ENCODE data around the gene ONECUT1. TPM values are rescaled to one million over a fixed set of nuclear protein-coding genes. Genes with fewer than 3 reads are reported as not detected.

Gene ONECUT1
- polyA plus RNA-seq (2011; rRNA removed) (0.05 and 0.25 TPM in 2 replicates), polyA plus RNA-seq (2017; fragmentation: RNase III; extraction: RNeasy Plus Mini Kit Qiagen cat#74134 plus additional on column Dnase treatment) (0.36 to 0.42 TPM (median 0.37 TPM) in 3 replicates), polyA minus RNA-seq (2011; rRNA and poly(A)+ RNA removed) (0.68 and 0.74 TPM in 2 replicates)
- polyA plus RNA-seq (2012; cell fraction: cytosol; rRNA removed): 0.05 and 0.11 TPM in 2 replicates
- polyA plus RNA-seq (2012; cell fraction: nucleus; rRNA removed): 0.07 and 0.09 TPM in 2 replicates

GRCh38 chr15:52790169-52790708, at the start of gene ONECUT1:
Gene ONECUT1, minus strand, starts transcription at chr15:52790336. Its CDS starts 452 bp downstream, at chr15:52789884.
- H3K4me2 ChIP-seq: peak within 1 kb of the TSS; percentile 84
- CTCF ChIA-PET: interaction anchor here (1.1 to 2.1 kb wide), 5 partner anchors 8 to 409 kb away, joined by 3 to 6 read pairs (median 5); no protein-coding TSS in a partner anchor
- no peak for FAIRE-seq

DNA sequence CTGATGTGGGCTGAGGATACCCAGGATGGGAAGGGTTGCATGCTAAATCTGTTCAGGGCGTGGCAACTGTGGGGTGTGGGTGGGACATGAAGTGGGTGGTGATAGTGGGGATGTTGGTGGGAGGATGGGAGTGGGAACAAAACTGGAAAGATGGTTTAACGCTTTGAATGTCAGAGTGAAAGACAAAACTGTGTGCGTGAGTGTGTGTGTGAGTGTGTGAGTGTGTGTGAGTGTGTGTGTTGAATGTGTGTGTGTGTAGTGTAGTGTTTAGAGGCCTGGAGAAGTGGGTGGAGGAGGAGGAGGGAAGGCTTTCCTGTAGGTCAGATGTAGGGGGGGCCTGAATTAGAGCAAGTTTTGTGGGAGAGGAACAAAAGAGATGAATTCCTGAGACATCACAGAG, 44.2 kb upstream of the ONECUT1 start:
- DNase-seq (ENCODE audit: low read depth in 1 of 2, low spot score in 1 of 2): no peak
- Histone ChIP-seq H3K4me1 (no peaks in the 10 kb centered on the region), H3K4me2 (no peak overlapping the region), H3K27ac (no peak overlapping the region), H3K9me3 (peaks cover 6% of the 10 kb centered on the region; the same call in 1 of the 3 replicates), H3K4me3 (no peak overlapping the region)
- 52% methylated on average over 3 of the region's 3 CpGs for WGBS (ENCODE audit: missing lambda C conversion rate)
- CTCF ChIA-PET: no interaction called here
- POLR2A ChIA-PET: no interaction called here
- no peak for ATAC-seq
- FAIRE-seq: no peak
- no peak for TF ChIP-seq CBX2 (IDR thresholded peaks at IDR 0.05; ENCODE audit: borderline replicate concordance, low read depth)
- TF ChIP-seq EHMT2 (IDR thresholded peaks at IDR 0.05; ENCODE audit: low read depth): no peak
- no peak for TF ChIP-seq POLR2A (IDR thresholded peaks at IDR 0.05; ENCODE audit: low read length)
- TF ChIP-seq NPAS2 (CRISPR knock-in tag; IDR thresholded peaks at IDR 0.05; ENCODE audit: borderline replicate concordance): no peak
- TF ChIP-seq KDM5A (IDR thresholded peaks at IDR 0.05): no peak
- no peak for TF ChIP-seq SREBF2 (IDR thresholded peaks at IDR 0.05)
- TF ChIP-seq NR3C1 (IDR thresholded peaks at IDR 0.05): no peak
- TF ChIP-seq HDAC2 (IDR thresholded peaks at IDR 0.05): no peak
- no peak for TF ChIP-seq BHLHE40 (IDR thresholded peaks at IDR 0.05; ENCODE audit: low read depth, low read length)
- no peak for TF ChIP-seq FOSB (CRISPR knock-in tag; IDR thresholded peaks at IDR 0.05)
- no peak for TF ChIP-seq TFCP2L1 (CRISPR knock-in tag; IDR thresholded peaks at IDR 0.05)
- TF ChIP-seq HES2 (IDR thresholded peaks at IDR 0.05): no peak
- no peak for TF ChIP-seq RAD21 (conservative IDR thresholded peaks at IDR 0.05 in 1 of 2, IDR thresholded peaks at IDR 0.05 in 1 of 2)
- no peak for TF ChIP-seq REST (IDR thresholded peaks at IDR 0.05)
- no peak for TF ChIP-seq RCOR1 (IDR thresholded peaks at IDR 0.05; ENCODE audit: low read depth, low read length)
- TF ChIP-seq NFE2L2 (conservative IDR thresholded peaks at IDR 0.05; ENCODE audit: low read length): no peak

More at GRCh38 chr15:52790169-52790708, at the start of gene ONECUT1:
- DNase-seq (ENCODE audit: low read depth in 1 of 2, low spot score in 1 of 2) (peak; percentile 63 to 79), ATAC-seq (peak; percentile 78 to 82)
- POLR2A ChIA-PET: no interaction called here
- Histone ChIP-seq H3K4me3 (peak within 1 kb of the TSS; percentile 49), H3K27ac (peak within 1 kb of the TSS; percentile 70 to 89), H3K9me3 (no peaks in the 10 kb centered on the region), H3K4me1 (peaks cover 10% of the 10 kb centered on the region; the same call in 2 of the 3 replicates)
- 0% methylated on average over 33 of the region's 64 CpGs for WGBS (ENCODE audit: missing lambda C conversion rate)
- TF ChIP-seq ZNF302 (CRISPR knock-in tag; IDR thresholded peaks at IDR 0.05): no peak
- no peak for TF ChIP-seq ESRRA (IDR thresholded peaks at IDR 0.05; ENCODE audit: borderline replicate concordance, low read length)
- peak in 1 of 2 experiments; percentile 32; a peak in 1 of 5 replicates for TF ChIP-seq JUN (IDR thresholded peaks at IDR 0.05)
- TF ChIP-seq, protein P1, sequence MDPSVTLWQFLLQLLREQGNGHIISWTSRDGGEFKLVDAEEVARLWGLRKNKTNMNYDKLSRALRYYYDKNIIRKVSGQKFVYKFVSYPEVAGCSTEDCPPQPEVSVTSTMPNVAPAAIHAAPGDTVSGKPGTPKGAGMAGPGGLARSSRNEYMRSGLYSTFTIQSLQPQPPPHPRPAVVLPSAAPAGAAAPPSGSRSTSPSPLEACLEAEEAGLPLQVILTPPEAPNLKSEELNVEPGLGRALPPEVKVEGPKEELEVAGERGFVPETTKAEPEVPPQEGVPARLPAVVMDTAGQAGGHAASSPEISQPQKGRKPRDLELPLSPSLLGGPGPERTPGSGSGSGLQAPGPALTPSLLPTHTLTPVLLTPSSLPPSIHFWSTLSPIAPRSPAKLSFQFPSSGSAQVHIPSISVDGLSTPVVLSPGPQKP (IDR thresholded peaks at IDR 0.05; ENCODE audit: low read depth, low read length): no peak
- peak; percentile 29; the same call in 1 of the 2 replicates for TF ChIP-seq PHF8 (IDR thresholded peaks at IDR 0.05; ENCODE audit: borderline replicate concordance, low read depth)
- TF ChIP-seq CBX2 (IDR thresholded peaks at IDR 0.05; ENCODE audit: borderline replicate concordance, low read depth): no peak
- TF ChIP-seq ZSCAN20 (CRISPR knock-in tag; IDR thresholded peaks at IDR 0.05): no peak
- TF ChIP-seq MYC (IDR thresholded peaks at IDR 0.05; ENCODE audit: borderline replicate concordance, low read length): no peak
- peak; percentile 66 for TF ChIP-seq POLR2A (IDR thresholded peaks at IDR 0.05; ENCODE audit: low read length)
- TF ChIP-seq BHLHE40 (IDR thresholded peaks at IDR 0.05; ENCODE audit: low read depth, low read length): no peak
- TF ChIP-seq, protein P2, sequence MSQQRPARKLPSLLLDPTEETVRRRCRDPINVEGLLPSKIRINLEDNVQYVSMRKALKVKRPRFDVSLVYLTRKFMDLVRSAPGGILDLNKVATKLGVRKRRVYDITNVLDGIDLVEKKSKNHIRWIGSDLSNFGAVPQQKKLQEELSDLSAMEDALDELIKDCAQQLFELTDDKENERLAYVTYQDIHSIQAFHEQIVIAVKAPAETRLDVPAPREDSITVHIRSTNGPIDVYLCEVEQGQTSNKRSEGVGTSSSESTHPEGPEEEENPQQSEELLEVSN (IDR thresholded peaks at IDR 0.05; ENCODE audit: borderline replicate concordance, low read depth): peak; percentile 59; the same call in 1 of the 2 replicates
- TF ChIP-seq FOXS1 (CRISPR knock-in tag; IDR thresholded peaks at IDR 0.05): no peak
- peak; percentile 28; the same call in 1 of the 2 replicates for TF ChIP-seq MAX (IDR thresholded peaks at IDR 0.05)
- TF ChIP-seq, protein P3, sequence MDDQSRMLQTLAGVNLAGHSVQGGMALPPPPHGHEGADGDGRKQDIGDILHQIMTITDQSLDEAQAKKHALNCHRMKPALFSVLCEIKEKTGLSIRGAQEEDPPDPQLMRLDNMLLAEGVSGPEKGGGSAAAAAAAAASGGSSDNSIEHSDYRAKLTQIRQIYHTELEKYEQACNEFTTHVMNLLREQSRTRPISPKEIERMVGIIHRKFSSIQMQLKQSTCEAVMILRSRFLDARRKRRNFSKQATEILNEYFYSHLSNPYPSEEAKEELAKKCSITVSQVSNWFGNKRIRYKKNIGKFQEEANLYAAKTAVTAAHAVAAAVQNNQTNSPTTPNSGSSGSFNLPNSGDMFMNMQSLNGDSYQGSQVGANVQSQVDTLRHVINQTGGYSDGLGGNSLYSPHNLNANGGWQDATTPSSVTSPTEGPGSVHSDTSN (IDR thresholded peaks at IDR 0.05): no peak
- TF ChIP-seq HDAC2 (IDR thresholded peaks at IDR 0.05): 0 out of 2 replicates have a peak, but pooled peaks have one; percentile 44
- no peak for TF ChIP-seq EP300 (IDR thresholded peaks at IDR 0.05)
- 0 out of 3 replicates have a peak, but pooled peaks have one; percentile 31 for TF ChIP-seq BCL3 (IDR thresholded peaks at IDR 0.05)
